Memory B cell (primary cell): Measurements from ENCODE around the gene EEF2KMT.
A peak's percentile ranks its signal among the peaks of the same experiment; 100 is the strongest.
"Not testable (repeated sequence)": the region's sequence is repeated elsewhere in the genome, so short reads cannot be mapped to it uniquely, and the experiment has no call there.

Source experiments
- ATAC-seq: fragments of 150-1000 bp; cut with Tn5 transposase; 2 replicates; pipeline ENCODE4 v1.10.0; 2021; ENCODE audit warnings: low read depth, mild to moderate bottlenecking, moderate library complexity
- DNase-seq, 2 donors: peaks; one replicate each; pipeline ENCODE4 v3.0.0; 2022; ENCODE audit warnings: low spot score in 2 of 2
- H3K27ac Mint-ChIP-seq: one replicate; pipeline ENCODE4 v1.8.0; 2022; ENCODE audit warnings: mild to moderate bottlenecking, moderate library complexity, mixed read lengths
- H3K27me3 Mint-ChIP-seq: one replicate; pipeline ENCODE4 v1.8.0; 2022; ENCODE audit warnings: mixed read lengths
- H3K36me3 Mint-ChIP-seq: one replicate; pipeline ENCODE4 v1.8.0; 2022; ENCODE audit warnings: mild to moderate bottlenecking, mixed read lengths
- H3K4me1 Mint-ChIP-seq: one replicate; pipeline ENCODE4 v1.8.0; 2022; ENCODE audit warnings: mixed read lengths
- H3K4me3 Mint-ChIP-seq: one replicate; pipeline ENCODE4 v1.8.0; 2022; ENCODE audit warnings: mild to moderate bottlenecking, moderate library complexity, mixed read lengths
- H3K9me3 Mint-ChIP-seq: one replicate; pipeline ENCODE4 v1.8.0; 2022; ENCODE audit warnings: mixed read lengths

EEF2KMT gene

GRCh38 chr16:5103296-5104032, 5.9 kb upstream of the EEF2KMT start:
- not testable (repeated sequence) for H3K4me3 Mint-ChIP-seq, H3K4me1 Mint-ChIP-seq, ATAC-seq, H3K36me3 Mint-ChIP-seq, H3K27me3 Mint-ChIP-seq, H3K27ac Mint-ChIP-seq, DNase-seq, H3K9me3 Mint-ChIP-seq

- H3K27me3 Mint-ChIP-seq, H3K4me3 Mint-ChIP-seq, H3K27ac Mint-ChIP-seq: not testable (repeated sequence)
Observed at GRCh38 chr16:5099174-5099573, 1.6 kb upstream of the EEF2KMT start.

GRCh38 chr16:5098221-5099159, 895 bp upstream of the EEF2KMT start:
- not testable (repeated sequence) for ATAC-seq, H3K27me3 Mint-ChIP-seq, H3K4me1 Mint-ChIP-seq, H3K36me3 Mint-ChIP-seq, H3K9me3 Mint-ChIP-seq
- Mint-ChIP-seq H3K4me3 (peak overlapping the region; percentile 97), H3K27ac (peak overlapping the region; percentile 93)
- peak; percentile 68 to 97 for DNase-seq

More at GRCh38 chr16:5099174-5099573, 1.6 kb upstream of the EEF2KMT start:
- H3K4me1 Mint-ChIP-seq, ATAC-seq, H3K9me3 Mint-ChIP-seq, H3K36me3 Mint-ChIP-seq, DNase-seq: not testable (repeated sequence)

- Mint-ChIP-seq H3K4me1 (peaks cover 10% of the 10 kb centered on the region), H3K27ac (peak overlapping the region; percentile 93), H3K4me3 (peak overlapping the region; percentile 97)
- not testable (repeated sequence) for H3K9me3 Mint-ChIP-seq, ATAC-seq, H3K27me3 Mint-ChIP-seq, H3K36me3 Mint-ChIP-seq
- peak in 1 of 2 donors; percentile 27 for DNase-seq
Observed at GRCh38 chr16:5097061-5097469, 530 bp downstream of the EEF2KMT start.

- H3K4me1 Mint-ChIP-seq, result peaks cover 12% of the 10 kb centered on the region
- H3K27me3 Mint-ChIP-seq, result not testable (repeated sequence)
Observed at GRCh38 chr16:5096437-5097060, 1.0 kb downstream of the EEF2KMT start.

GRCh38 chr16:5095145-5095830, 2.3 kb downstream of the EEF2KMT start:
- peaks cover 12% of the 10 kb centered on the region for H3K4me1 Mint-ChIP-seq
- H3K4me3 Mint-ChIP-seq, ATAC-seq, DNase-seq, H3K27me3 Mint-ChIP-seq, H3K9me3 Mint-ChIP-seq, H3K36me3 Mint-ChIP-seq, H3K27ac Mint-ChIP-seq: not testable (repeated sequence)

More at GRCh38 chr16:5096437-5097060, 1.0 kb downstream of the EEF2KMT start:
- not testable (repeated sequence) for DNase-seq, H3K9me3 Mint-ChIP-seq, H3K36me3 Mint-ChIP-seq, ATAC-seq
- H3K27ac Mint-ChIP-seq, result peak overlapping the region; percentile 93
- H3K4me3 Mint-ChIP-seq, result peak overlapping the region; percentile 97

- H3K4me1 Mint-ChIP-seq, result peaks cover 10% of the 10 kb centered on the region
- not testable (repeated sequence) for ATAC-seq, H3K27ac Mint-ChIP-seq, DNase-seq, H3K36me3 Mint-ChIP-seq, H3K9me3 Mint-ChIP-seq, H3K4me3 Mint-ChIP-seq, H3K27me3 Mint-ChIP-seq
Observed at GRCh38 chr16:5093746-5094145, 3.8 kb downstream of the EEF2KMT start.

- ATAC-seq, H3K27me3 Mint-ChIP-seq, H3K27ac Mint-ChIP-seq, H3K36me3 Mint-ChIP-seq, DNase-seq, H3K9me3 Mint-ChIP-seq, H3K4me3 Mint-ChIP-seq, H3K4me1 Mint-ChIP-seq: not testable (repeated sequence)
Observed at GRCh38 chr16:5093081-5093480, 4.5 kb downstream of the EEF2KMT start.

- H3K4me3 Mint-ChIP-seq, H3K9me3 Mint-ChIP-seq, H3K27me3 Mint-ChIP-seq, DNase-seq, H3K36me3 Mint-ChIP-seq, H3K27ac Mint-ChIP-seq, ATAC-seq, H3K4me1 Mint-ChIP-seq: not testable (repeated sequence)
Observed at GRCh38 chr16:5090592-5090991, 7.0 kb downstream of the EEF2KMT start.

GRCh38 chr16:5089911-5090555, 7.6 kb downstream of the EEF2KMT start:
- not testable (repeated sequence) for H3K36me3 Mint-ChIP-seq, H3K4me1 Mint-ChIP-seq, H3K9me3 Mint-ChIP-seq, H3K27ac Mint-ChIP-seq, H3K27me3 Mint-ChIP-seq, ATAC-seq, H3K4me3 Mint-ChIP-seq, DNase-seq

- not testable (repeated sequence) for H3K27ac Mint-ChIP-seq, H3K36me3 Mint-ChIP-seq
Observed at GRCh38 chr16:5088936-5089335, 8.7 kb downstream of the EEF2KMT start.

GRCh38 chr16:5088086-5088790, 9.4 kb downstream of the EEF2KMT start:
- H3K36me3 Mint-ChIP-seq, result peaks cover 10% of the 10 kb centered on the region
- not testable (repeated sequence) for DNase-seq, H3K27ac Mint-ChIP-seq, H3K4me1 Mint-ChIP-seq, H3K27me3 Mint-ChIP-seq, ATAC-seq, H3K9me3 Mint-ChIP-seq, H3K4me3 Mint-ChIP-seq

More at GRCh38 chr16:5088936-5089335, 8.7 kb downstream of the EEF2KMT start:
- H3K4me3 Mint-ChIP-seq, H3K4me1 Mint-ChIP-seq, ATAC-seq, H3K27me3 Mint-ChIP-seq, DNase-seq, H3K9me3 Mint-ChIP-seq: not testable (repeated sequence)

GRCh38 chr16:5085716-5086115, 11.9 kb downstream of the EEF2KMT start:
- not testable (repeated sequence) for H3K27me3 Mint-ChIP-seq

More at GRCh38 chr16:5085716-5086115, 11.9 kb downstream of the EEF2KMT start:
- ATAC-seq, DNase-seq, H3K4me1 Mint-ChIP-seq, H3K27ac Mint-ChIP-seq, H3K4me3 Mint-ChIP-seq, H3K9me3 Mint-ChIP-seq: not testable (repeated sequence)
- peaks cover 10% of the 10 kb centered on the region for H3K36me3 Mint-ChIP-seq
